Calu3 (cell line): Measurements from ENCODE around the gene NR2F1-AS1. TPM values are rescaled to one million over a fixed set of nuclear protein-coding genes. Genes with fewer than 3 reads are reported as not detected.

Experiments used
- BruUV-seq: library from RNA; stranded (reverse); fragments of 400-500 nt; replicated peaks from 2 replicates; lab custom pipeline; 2021; lab: Mats Ljungman, UMichigan
- CTCF ChIA-PET: fragments of 300-600 bp; sonication (Branson Sonifier 250); formaldehyde crosslinking; loops from one replicate; lab custom pipeline; 2022; ENCODE audit warnings: antibody characterized with exemption; lab: Charles Lee
- DNase-seq: peaks from one replicate; pipeline ENCODE4 v3.0.0; 2022
- H3K27ac Mint-ChIP-seq: one replicate; pipeline ENCODE4 v1.8.0; 2022; ENCODE audit warnings: mixed read lengths; ENCODE audit not compliant: unreplicated experiment
- H3K27me3 Mint-ChIP-seq: one replicate; pipeline ENCODE4 v1.8.0; 2022; ENCODE audit warnings: mixed read lengths; ENCODE audit not compliant: unreplicated experiment
- H3K36me3 Mint-ChIP-seq: one replicate; pipeline ENCODE4 v1.8.0; 2022; ENCODE audit warnings: mild to moderate bottlenecking, moderate library complexity, mixed read lengths; ENCODE audit not compliant: insufficient read depth, unreplicated experiment
- H3K4me1 Mint-ChIP-seq: one replicate; pipeline ENCODE4 v1.8.0; 2022; ENCODE audit warnings: mild to moderate bottlenecking, low read depth, mixed read lengths; ENCODE audit not compliant: unreplicated experiment
- H3K4me3 Mint-ChIP-seq: one replicate; pipeline ENCODE4 v1.8.0; 2022; ENCODE audit warnings: mild to moderate bottlenecking, low read depth, moderate library complexity, mixed read lengths; ENCODE audit not compliant: unreplicated experiment
- H3K9me3 Mint-ChIP-seq: one replicate; pipeline ENCODE4 v1.8.0; 2022; ENCODE audit warnings: low read depth, mixed read lengths; ENCODE audit not compliant: unreplicated experiment
- intact Hi-C: fragments of 100-400 bp; cut with micrococcal nuclease; formaldehyde crosslinking; loops from one replicate; pipeline ENCODE4 v1.10.0; 2022; ENCODE audit not compliant: unreplicated experiment
- total RNA-seq: library from RNA; stranded (reverse); gene quantifications from 2 replicates; pipeline ENCODE4 v1.2.3, GENCODE V29; 2022
- TF ChIP-seq, protein P1 (sequence below): fragments of 200-600 bp; IDR thresholded peaks from one replicate; pipeline ENCODE4 v1.8.0; 2022; ENCODE audit warnings: antibody characterized with exemption; ENCODE audit not compliant: unreplicated experiment

The NR2F1-AS1 gene
- total RNA-seq, 1 experiment from 2014 or later: 20.9 TPM

DNA sequence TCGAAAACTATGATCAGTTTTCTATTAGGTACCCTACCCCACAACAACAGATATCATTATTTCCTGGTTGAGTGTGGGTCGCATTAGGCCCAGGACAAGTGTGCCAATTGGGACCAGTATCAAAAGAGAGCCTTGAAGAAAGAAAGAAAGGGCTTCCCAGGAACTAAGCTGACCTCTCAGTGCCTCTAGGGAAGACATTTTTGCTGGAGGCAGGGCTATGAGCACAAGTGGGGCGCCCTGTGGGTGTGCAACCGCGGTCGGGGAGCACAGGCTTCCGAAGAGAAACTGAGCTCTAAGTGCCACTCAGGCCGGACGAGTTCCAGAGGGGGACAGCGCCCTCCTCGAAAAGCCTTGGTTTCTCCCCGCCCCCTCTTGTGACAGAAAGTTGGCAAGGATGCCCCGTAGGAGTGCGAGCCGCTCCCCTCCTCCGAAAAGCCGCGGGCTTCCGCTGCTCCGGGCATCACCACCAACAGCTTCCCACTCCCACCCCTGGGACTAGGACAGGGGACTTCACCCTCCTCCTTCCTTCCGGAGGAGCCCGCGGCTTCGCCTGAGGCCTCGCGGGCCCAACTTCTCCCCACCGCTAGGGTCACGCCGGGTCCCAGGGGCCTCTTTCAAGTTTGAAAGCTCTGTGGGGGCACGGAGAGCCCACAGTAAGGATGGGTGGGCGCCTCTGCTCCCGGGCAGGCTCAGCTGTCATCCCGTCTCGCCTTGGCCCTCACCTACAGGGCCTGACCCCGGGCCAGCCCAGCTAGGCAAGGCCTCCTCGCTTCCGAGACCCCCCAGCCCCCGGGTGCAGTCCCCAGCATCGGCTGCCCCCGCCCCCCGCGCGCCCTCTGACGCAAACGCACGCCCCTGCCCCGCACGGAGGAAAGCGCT lies 2.0 kb downstream of the NR2F1-AS1 start:
- TF ChIP-seq, protein P1, sequence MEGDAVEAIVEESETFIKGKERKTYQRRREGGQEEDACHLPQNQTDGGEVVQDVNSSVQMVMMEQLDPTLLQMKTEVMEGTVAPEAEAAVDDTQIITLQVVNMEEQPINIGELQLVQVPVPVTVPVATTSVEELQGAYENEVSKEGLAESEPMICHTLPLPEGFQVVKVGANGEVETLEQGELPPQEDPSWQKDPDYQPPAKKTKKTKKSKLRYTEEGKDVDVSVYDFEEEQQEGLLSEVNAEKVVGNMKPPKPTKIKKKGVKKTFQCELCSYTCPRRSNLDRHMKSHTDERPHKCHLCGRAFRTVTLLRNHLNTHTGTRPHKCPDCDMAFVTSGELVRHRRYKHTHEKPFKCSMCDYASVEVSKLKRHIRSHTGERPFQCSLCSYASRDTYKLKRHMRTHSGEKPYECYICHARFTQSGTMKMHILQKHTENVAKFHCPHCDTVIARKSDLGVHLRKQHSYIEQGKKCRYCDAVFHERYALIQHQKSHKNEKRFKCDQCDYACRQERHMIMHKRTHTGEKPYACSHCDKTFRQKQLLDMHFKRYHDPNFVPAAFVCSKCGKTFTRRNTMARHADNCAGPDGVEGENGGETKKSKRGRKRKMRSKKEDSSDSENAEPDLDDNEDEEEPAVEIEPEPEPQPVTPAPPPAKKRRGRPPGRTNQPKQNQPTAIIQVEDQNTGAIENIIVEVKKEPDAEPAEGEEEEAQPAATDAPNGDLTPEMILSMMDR: no peak
- CTCF ChIA-PET: no interaction called here
- no peak overlapping the region for H3K27ac Mint-ChIP-seq
- no peaks in the 10 kb centered on the region for H3K27me3 Mint-ChIP-seq
- H3K4me3 Mint-ChIP-seq: no peak overlapping the region
- no peaks in the 10 kb centered on the region for H3K36me3 Mint-ChIP-seq
- H3K9me3 Mint-ChIP-seq: no peaks in the 10 kb centered on the region
- H3K4me1 Mint-ChIP-seq: no peaks in the 10 kb centered on the region
- intact Hi-C loops: no loop called here
- no TSS peak for BruUV-seq
- peak; percentile 28 for DNase-seq

DNA sequence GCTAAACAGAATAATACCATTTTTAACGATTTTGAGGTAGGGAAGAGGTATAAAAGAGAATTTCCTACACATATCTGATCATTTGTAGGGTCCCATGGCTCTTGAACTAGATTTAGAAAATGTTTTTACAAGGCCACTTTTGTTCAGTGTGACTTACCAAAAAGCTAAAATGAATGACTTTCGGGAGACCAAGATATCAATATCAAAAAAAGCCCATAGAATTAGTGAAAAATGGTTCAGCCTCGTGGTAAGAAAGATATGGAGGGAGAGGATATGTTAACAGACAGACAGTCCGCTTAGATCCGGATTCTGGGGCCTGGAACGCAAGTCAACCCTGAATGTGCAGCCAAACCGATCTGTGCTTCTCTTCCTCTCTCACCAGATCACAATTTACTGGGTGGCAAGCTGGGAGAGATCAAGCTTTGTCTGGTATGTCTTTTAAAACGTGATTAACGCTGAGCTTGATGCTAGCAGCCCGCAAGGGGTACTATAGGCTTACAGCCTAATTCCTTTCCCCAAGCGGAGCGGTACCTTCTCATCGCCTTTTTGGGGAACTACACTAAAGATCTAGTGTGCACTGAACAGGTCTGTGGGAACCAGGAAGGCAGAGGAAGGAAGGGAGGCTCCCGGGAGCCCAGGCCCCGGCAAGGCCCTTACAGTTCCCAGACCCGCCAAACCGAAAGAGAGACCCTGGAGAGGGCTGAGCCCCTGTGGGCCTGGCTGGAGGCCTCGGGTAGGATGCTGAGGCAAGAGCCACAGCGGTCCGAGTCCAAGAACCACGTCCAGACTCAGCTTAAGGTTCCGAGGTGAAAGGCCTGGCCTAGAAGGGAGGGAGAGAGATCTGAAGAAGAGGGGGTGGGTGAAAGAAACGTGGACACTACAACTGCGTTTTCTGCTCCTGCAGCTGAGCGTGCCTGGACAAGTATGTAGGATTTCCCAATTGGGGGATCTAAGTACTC lies 2.9 kb downstream of the NR2F1-AS1 start:
- no peak overlapping the region for H3K27ac Mint-ChIP-seq
- H3K4me1 Mint-ChIP-seq: no peaks in the 10 kb centered on the region
- intact Hi-C loops: no loop called here
- no peaks in the 10 kb centered on the region for H3K27me3 Mint-ChIP-seq
- no peaks in the 10 kb centered on the region for H3K36me3 Mint-ChIP-seq
- no peak overlapping the region for H3K4me3 Mint-ChIP-seq
- no TSS peak for BruUV-seq
- TF ChIP-seq, protein P1: no peak
- no peak for DNase-seq
- CTCF ChIA-PET: no interaction called here
- no peaks in the 10 kb centered on the region for H3K9me3 Mint-ChIP-seq

DNA sequence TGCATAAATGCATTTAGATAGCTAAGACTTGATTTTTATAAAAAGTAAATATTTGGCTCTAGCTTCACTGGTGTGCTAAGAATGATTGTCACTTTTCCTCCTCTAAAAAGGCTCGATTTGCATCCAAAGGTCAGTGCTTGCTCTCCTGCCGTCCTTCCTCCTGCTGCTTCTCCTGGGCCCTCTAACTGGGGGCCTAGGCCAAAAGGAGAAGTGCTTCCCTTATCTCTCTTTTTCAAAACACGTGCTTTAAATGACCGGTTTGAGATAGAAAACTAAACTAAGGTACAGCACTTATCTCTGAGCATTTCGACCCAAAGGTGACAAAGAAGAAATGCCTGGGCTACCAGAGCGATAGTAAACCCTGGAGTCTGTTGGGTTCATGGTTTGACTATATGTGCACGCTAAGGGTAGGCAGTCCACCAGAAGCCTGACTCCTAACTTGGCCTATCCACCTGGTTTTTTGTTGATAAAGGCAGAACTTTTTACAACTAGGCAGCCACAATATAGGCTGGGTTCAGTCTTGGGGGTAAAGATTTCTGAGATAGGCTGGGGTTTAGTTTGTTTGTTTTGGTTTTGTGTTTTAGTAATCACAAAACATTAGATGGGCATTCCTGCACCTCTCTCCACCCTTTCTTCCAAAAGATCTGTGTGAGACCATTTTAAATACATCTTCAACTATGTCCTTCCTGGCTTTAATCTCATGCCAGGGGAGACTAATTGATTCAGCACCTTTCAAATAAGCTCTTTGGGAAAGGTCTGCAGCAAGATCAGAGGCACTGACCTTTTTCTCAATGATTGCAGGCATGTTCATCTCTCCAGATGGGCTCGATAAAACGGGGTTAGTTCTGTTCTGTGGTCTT lies 3.8 kb downstream of the NR2F1-AS1 start:
- intact Hi-C loops: no loop called here
- H3K4me3 Mint-ChIP-seq: no peak overlapping the region
- no peaks in the 10 kb centered on the region for H3K36me3 Mint-ChIP-seq
- H3K27ac Mint-ChIP-seq: no peak overlapping the region
- TF ChIP-seq, protein P1: no peak
- CTCF ChIA-PET: no interaction called here
- BruUV-seq: TSS peak; percentile 16
- no peaks in the 10 kb centered on the region for H3K9me3 Mint-ChIP-seq
- H3K27me3 Mint-ChIP-seq: no peaks in the 10 kb centered on the region
- no peaks in the 10 kb centered on the region for H3K4me1 Mint-ChIP-seq
- DNase-seq: no peak
